Activated CD4-positive, alpha-beta T cell treated with anti-CD3 and anti-CD28 coated beads for 24 hours (primary cell): ENCODE measurements around the gene LONRF2.

Source experiments
- DNase-seq, 2 donors: peaks; one replicate each; pipeline ENCODE4 v3.0.0-alpha.2; 2020; ENCODE audit warnings: low read depth in 2 of 2

LONRF2 gene

DNA sequence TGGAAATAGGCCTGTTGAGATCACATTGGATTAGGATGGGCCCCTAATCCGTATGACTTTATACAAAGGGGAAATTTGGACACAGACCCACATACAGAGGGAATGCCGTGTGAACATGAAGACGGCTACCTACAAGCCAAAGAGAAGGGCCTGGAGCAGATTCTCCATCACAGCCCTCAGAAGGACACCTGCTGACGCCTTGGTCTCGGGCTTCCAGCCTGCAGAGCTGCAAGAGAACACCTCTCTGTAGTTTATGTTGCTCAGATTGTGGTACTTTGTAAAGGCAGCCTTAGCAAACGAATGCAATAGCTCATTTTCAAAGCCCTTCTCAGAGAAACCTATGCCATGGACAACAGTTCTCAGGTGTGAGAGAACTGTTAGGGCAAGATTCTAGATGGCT is 86.1 kb downstream of the LONRF2 start:
- no peak for DNase-seq

- DNase-seq: no peak
Observed at GRCh38 chr2:100235581-100235980, 86.7 kb downstream of the LONRF2 start.

GRCh38 chr2:100235098-100235497 is 87.2 kb downstream of the LONRF2 start:
- no peak for DNase-seq

- DNase-seq: no peak
Observed at GRCh38 chr2:100234141-100234540, 88.2 kb downstream of the LONRF2 start.

DNA sequence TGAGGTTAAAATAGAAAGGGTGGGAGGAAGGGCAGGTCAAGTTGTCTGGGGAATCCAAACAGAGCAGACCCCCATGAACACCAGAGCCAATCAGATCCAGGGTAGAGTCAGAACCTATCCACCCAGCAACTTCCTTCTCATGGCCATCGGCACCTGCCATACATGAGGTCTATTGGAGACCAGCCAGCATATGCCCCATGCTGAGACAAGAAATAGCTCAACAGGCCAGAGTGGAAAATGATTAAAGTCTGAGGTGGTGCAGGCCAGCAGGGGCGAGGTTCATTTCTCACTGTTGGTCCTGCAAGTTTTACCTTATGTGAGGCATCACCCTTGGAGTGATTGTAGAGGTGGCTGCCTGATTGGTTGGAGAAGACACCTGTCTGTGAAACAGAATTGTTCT is 89.2 kb downstream of the LONRF2 start:
- DNase-seq: no peak

- no peak for DNase-seq
Observed at GRCh38 chr2:100230754-100231153, 91.5 kb downstream of the LONRF2 start.

GRCh38 chr2:100228967-100229366 is 93.3 kb downstream of the LONRF2 start:
- DNase-seq: no peak

DNA sequence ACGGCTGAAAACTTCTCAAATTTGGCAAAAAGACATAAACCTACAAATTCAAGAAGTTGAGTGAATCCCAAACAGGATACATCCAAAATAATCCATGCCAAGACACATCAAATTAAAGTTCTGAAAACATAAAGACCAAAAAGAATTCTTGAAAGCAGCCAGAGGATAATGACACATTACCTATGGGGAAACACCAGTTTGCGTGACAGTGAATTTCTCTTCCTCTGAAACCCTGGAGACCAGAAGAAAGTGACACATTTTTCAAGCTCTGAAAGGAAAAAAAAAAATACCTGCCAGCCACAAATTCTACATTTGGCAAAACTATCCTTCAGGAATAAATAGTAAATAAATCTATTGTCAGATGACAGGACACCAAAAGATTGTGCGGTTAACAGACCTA is 93.9 kb downstream of the LONRF2 start:
- DNase-seq: no peak

GRCh38 chr2:100224988-100225710 is 97.2 kb downstream of the LONRF2 start:
- no peak for DNase-seq

- DNase-seq: no peak
Observed at GRCh38 chr2:100223502-100223901, 98.8 kb downstream of the LONRF2 start.
